GM19043 (cell line): ENCODE data around the gene ZP1.

Experiments
- ATAC-seq: cut with Tn5 transposase; IDR thresholded peaks from one replicate; pipeline ENCODE4 v1.9.1; 2021; ENCODE audit warnings: low read depth; ENCODE audit not compliant: unreplicated experiment

The ZP1 gene

GRCh38 chr11:60844045-60844869 lies 23.1 kb upstream of the ZP1 start:
- no peak for ATAC-seq

DNA sequence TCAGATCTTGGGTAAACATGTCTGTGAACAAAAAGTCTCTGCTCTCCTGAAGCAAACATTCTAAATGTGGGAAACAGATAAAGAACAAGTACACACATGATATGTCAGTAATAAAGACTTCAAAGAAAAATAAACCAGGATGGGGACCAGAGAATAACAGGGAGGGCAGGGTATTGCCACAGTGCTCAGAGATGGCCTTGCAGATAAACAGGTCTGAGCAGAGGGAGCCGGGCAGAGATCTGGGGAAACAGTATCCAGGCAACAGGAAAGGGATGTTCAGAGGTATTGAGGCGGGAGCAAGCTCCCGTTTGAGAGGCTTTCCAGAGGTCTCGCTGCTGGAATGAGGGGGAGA lies 22.5 kb upstream of the ZP1 start:
- no peak for ATAC-seq

DNA sequence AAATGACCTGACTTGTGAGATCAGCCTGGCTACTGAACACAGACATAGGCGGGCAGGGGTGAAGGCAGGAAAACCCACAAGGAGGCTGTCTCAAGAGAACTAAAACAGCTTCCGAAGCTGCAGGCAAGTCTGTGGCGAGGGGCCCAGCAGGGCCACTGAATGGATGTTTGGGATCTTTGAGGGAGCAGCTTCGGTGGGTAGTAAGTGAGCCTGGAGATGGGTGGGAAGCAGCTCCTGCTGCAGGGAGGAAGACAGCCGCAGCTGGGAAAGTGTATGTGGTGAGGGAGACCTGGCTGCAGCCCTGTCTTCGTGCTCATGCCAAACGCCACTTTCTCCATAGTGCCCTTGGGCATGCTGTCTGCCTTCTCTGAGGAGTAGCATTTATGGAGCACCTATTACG lies 22.0 kb upstream of the ZP1 start:
- no peak for ATAC-seq

GRCh38 chr11:60847281-60847680 lies 20.1 kb upstream of the ZP1 start:
- no peak for ATAC-seq

- no peak for ATAC-seq
These were observed 19.4 kb upstream of the ZP1 start for GRCh38 chr11:60847896-60848295.

- no peak for ATAC-seq
These were observed 18.6 kb upstream of the ZP1 start for GRCh38 chr11:60848714-60849151.

- no peak for ATAC-seq
These were observed 17.5 kb upstream of the ZP1 start for GRCh38 chr11:60849641-60850520.

- ATAC-seq: no peak
These were observed 15.8 kb upstream of the ZP1 start for GRCh38 chr11:60851327-60852104.

DNA sequence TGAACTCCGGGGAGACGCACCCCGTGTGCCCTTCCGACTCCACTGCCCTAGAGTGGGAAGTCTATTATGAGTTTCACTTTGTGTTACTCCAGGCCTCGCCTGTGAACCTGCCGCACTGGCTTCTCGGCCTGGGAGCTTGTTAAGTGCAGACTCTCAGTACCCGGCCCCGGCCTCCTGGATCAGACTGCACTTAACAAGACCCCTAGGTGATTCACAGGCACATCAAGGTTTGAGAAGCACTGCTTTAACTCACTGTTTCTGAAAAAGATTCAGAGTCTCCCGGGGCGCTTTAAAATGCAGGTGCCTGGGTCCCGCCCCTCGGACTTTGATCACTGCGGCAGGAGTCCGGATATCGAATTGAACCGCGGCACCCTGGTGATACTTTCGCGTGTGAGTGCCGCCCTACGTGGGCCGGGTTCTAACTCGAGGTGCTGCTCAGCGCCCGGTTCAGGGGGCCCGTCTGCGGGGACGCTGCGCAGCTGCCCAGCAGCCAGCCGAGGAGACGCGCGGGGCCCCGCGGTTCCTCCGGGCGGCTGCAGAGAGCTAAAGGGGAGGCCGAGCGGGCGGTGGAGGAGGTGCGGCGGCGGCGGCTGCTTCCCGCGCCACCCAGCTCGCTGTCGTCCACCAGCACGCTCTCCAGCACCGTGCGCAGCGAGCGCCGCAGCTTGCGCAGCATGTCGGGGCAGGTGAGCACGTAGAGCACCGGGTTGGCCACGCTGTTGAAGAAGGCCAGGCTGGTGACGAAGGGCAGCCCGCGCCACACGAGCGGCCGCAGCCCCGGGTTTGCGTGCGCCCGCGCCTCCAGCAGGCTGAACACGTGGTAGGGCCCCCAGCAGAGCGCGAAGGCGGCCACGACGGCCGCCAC lies 15.0 kb upstream of the ZP1 start:
- no peak for ATAC-seq

GRCh38 chr11:60852982-60853950 lies 14.1 kb upstream of the ZP1 start:
- ATAC-seq: no peak

DNA sequence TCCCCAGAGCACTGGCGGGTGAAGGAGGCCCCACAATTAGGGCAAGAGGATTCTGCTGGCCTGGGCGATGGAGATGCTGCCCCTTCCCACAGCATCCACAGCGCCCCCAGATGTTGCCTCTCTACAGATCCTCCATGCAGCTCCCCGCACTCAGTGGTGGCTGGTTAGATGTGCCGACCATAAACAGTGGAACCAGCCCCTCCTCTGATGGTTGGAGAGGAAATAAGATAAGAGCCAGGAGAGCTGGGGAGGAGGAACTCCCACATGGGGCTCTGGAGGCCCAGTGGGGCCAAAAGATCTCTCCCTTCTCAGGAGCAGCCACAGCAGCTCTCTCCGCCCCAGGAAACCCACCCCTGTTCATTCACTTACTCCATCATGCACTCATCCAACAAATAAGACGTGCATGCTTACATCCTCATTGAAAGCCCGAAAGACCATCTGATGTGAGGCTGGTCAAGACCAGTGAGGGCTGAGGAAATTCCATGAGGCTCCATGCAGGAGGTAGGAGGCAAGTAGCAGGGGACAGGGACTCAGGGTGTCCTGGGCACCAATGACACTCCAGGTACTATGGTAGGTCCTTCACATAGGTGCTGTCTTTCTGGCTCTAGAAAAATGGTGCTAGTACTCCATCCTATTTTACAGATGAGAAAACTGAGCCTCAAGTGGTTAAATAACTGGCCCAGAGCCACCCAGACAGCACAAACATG lies 13.0 kb upstream of the ZP1 start:
- no peak for ATAC-seq

GRCh38 chr11:60854847-60855725 lies 12.3 kb upstream of the ZP1 start:
- ATAC-seq: no peak

DNA sequence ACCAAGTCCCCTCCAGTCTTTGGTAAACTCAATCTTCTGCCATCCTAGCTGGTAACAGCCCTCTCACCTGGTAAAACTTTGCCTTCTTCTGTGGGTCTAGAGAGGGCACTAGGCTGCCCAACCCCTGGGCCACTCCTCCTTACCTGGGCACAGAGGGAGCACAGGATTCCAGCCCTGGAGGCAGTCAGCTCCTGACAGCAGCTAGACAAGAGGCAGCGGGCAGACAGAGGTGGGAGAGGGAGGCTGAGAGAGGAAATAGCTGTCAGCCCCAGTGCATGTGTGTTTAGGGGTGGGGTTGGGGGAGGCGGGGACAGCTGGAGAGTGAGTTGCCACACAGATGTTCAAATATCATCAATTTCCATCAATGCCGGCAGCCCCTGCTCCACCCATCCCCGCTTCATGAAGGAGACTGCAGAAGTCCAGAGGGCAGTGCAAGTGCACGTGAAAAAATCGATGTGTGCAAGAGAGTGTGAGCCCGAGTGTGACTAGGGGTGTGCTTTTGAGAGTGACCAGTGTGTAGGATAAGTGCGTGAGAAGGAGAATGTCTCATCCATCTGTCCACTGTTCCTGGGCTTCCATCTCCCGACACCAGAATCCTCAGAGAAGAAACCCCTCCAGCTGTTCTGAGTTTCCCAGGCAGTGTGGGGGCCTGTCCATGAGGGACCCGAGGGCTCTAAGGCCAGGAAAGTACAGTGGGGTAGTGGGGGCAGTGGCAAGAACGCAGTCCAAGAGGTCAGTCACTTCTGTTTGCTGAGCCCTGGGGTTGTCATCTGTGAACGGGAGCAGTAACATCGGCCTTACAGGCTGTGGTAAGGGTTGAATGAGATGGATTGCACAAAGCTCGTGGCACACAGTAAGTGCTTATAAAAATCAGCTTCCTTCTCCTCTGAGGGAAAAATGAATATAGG lies 11.4 kb upstream of the ZP1 start, which contains the start of gene PTGDR2:
PTGDR2 (minus strand) TSS at position 225 of the 908 bp plus-strand sequence. CDS start 2,228 bp downstream, outside the sequence.
- no peak for ATAC-seq

GRCh38 chr11:60857378-60858232 lies 9.7 kb upstream of the ZP1 start:
- ATAC-seq: no peak

DNA sequence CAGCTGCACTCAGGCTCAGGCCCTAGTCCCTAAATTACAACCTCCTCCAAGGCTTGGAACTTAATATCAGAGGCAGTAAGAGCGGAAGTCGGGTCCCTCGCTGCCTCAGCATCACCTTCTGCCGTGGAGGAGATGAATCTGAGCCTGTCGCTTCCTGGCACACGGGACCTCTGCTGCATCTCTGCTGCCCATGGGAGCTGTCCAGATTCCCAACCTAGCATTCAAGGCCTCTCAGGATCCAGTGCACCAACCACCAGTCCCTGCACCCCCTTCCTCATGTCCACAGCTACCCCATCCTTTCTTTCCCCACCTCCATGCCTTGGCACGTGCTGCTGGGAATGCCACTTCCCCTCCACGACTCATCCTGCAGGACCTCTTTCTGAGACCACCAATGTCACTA lies 9.1 kb upstream of the ZP1 start:
- ATAC-seq: no peak
